Mucosa of descending colon (tissue), 3 donors: Measurements from ENCODE around the gene CHPF. TPM values are rescaled to one million over a fixed set of nuclear protein-coding genes. Genes with fewer than 3 reads are reported as not detected.

Source experiments
- ATAC-seq: fragments of 200-7000 bp; cut with Tn5 transposase; one replicate; pipeline ENCODE4 v1.9.1; 2020; ENCODE audit warnings: mild to moderate bottlenecking, moderate library complexity
- DNase-seq, 3 donors: peaks; one replicate each; pipeline ENCODE4 v3.0.0-alpha.2; 2020
- H3K36me3 ChIP-seq: fragments of 200-600 bp; one replicate; pipeline ENCODE4 v1.8.0; 2021; ENCODE audit warnings: low read depth, mild to moderate bottlenecking
- H3K4me1 ChIP-seq: fragments of 200-600 bp; one replicate; pipeline ENCODE4 v1.8.0; 2021; ENCODE audit warnings: low read depth, mild to moderate bottlenecking
- H3K4me3 ChIP-seq: fragments of 200-600 bp; one replicate; pipeline ENCODE4 v1.8.0; 2021; ENCODE audit warnings: mild to moderate bottlenecking
- H3K9me3 ChIP-seq: fragments of 200-600 bp; one replicate; pipeline ENCODE4 v1.8.0; 2021; ENCODE audit warnings: mild to moderate bottlenecking
- intact Hi-C, 2 donors: fragments of 100-400 bp; cut with DNase I in 1 of 2; cut with micrococcal nuclease in 1 of 2; formaldehyde crosslinking; loops; one replicate each; pipeline versions ENCODE4 v1.11.0 to v1.11.1; 2022; cut with DNase I, micrococcal nuclease
- total RNA-seq, 3 donors: library from RNA; stranded (reverse); fragmentation: NEBNext Ultra II Directional in 2 of 3; extraction: Animal tissue kit (Norgen Biotek cat#: 25700) in 2 of 3; gene quantifications; one replicate each; pipeline versions ENCODE4 v1.2.1 to v1.2.4, GENCODE V29; 2021 to 2023
- TF ChIP-seq, protein P1 (sequence below): fragments of 200-600 bp; IDR thresholded peaks from one replicate; pipeline ENCODE4 v1.8.0; 2022; ENCODE audit warnings: antibody characterized with exemption, mild to moderate bottlenecking
- donor health status: DM: no; HTN: no; CAD: no; lungs with moderate emphysema.
- donor health status: DM: no; HTN: no; CAD: no.
- donor health status: DM: no; HTN: yes; CAD: no.

Gene CHPF
- total RNA-seq, 3 donors from 2014 or later: 19.4 to 25.9 (median 20.5) TPM

DNA sequence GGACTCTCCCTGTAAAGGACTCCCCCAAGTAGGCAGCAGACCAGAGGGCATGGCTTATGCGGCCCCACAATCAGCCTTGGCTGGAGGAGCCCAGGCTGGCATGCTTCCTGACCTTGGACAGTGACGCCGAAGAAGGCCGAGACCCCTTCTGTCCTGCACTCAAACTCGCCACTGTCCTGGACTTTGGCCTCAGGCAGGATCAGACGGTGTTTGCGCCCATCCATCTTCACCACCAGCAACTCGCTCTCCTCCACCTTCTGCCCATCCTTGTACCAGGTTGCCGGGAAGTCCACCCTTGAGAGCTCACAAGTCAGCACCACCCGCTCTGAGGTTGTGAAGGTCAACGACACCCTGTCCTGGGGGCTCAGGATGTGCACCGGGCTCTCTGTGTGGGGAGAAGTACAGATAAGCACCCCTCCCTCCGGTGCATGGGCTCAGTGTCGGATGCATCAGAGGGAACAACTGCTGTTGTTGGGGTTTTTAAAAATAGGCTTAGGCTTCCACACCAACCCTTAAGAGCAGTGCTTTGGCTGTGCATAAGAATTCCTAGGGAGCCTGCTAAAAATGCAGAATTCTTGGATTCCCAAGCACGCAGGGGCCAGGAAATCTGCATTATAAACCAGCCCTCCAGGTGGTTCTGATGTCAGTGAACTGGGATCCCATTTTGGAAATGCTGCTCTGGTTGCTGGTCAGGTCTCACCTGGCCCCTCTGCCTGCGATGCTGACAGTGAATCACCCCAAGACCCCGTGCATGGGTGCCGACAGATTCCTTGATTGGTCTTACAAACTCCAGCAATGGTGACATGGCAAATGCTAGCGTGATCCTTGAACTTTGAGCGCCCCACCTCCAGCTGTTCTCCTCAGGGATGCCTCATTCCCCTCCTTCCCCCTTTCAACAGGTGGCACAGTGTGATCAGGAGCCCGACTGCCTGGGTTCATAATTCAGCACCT is 21.8 kb upstream of the CHPF start:
- ATAC-seq (no peak), DNase-seq (no peak)
- intact Hi-C loops: no loop called here
- peaks cover 4% of the 10 kb centered on the region for H3K4me1 ChIP-seq
- no peak overlapping the region for H3K4me3 ChIP-seq
- TF ChIP-seq, protein P1, sequence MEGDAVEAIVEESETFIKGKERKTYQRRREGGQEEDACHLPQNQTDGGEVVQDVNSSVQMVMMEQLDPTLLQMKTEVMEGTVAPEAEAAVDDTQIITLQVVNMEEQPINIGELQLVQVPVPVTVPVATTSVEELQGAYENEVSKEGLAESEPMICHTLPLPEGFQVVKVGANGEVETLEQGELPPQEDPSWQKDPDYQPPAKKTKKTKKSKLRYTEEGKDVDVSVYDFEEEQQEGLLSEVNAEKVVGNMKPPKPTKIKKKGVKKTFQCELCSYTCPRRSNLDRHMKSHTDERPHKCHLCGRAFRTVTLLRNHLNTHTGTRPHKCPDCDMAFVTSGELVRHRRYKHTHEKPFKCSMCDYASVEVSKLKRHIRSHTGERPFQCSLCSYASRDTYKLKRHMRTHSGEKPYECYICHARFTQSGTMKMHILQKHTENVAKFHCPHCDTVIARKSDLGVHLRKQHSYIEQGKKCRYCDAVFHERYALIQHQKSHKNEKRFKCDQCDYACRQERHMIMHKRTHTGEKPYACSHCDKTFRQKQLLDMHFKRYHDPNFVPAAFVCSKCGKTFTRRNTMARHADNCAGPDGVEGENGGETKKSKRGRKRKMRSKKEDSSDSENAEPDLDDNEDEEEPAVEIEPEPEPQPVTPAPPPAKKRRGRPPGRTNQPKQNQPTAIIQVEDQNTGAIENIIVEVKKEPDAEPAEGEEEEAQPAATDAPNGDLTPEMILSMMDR: no peak
- no peaks in the 10 kb centered on the region for H3K36me3 ChIP-seq
- H3K9me3 ChIP-seq: no peaks in the 10 kb centered on the region

DNA sequence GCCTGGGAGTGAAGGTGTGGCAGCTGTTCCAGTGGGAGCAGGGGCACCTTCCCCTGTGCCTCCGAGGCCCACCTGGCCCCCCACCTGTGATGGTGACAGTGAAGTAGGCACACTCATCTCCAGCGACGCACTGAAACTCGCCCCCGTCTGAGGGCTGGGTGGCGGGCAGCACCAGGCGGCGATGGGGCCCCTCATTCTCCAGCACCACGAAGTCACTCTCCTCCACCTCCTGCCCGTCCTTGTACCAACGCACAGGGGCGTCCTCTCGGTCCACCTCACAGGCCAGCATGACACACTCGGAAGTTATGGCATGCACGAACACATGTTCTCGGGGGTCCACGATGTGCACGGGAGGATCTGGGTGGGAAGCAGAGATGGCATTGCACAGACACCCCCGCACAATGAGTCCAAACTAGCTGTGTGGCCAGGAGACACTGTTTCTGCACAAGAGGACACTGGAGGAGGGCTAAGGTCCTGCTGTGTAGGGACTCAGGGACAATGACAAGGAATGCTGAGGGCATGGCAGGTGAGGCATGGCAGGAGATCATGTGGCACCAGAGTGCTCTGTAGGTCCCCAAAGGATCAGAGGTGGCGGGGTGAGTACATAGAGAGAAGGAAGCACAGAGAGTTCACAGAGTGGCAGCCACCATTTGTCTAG is 19.8 kb upstream of the CHPF start:
- Histone ChIP-seq H3K4me3 (no peak overlapping the region), H3K9me3 (no peaks in the 10 kb centered on the region), H3K4me1 (no peaks in the 10 kb centered on the region), H3K36me3 (no peaks in the 10 kb centered on the region)
- ATAC-seq (no peak), DNase-seq (no peak)
- TF ChIP-seq, protein P1: no peak
- intact Hi-C loops: no loop called here

GRCh38 chr2:219562049-219563020 is 18.7 kb upstream of the CHPF start:
- TF ChIP-seq, protein P1: no peak
- H3K9me3 ChIP-seq: no peaks in the 10 kb centered on the region
- no peak for ATAC-seq
- DNase-seq: no peak
- H3K4me3 ChIP-seq: no peak overlapping the region
- H3K4me1 ChIP-seq: no peaks in the 10 kb centered on the region
- no peaks in the 10 kb centered on the region for H3K36me3 ChIP-seq
- intact Hi-C loops: no loop called here

DNA sequence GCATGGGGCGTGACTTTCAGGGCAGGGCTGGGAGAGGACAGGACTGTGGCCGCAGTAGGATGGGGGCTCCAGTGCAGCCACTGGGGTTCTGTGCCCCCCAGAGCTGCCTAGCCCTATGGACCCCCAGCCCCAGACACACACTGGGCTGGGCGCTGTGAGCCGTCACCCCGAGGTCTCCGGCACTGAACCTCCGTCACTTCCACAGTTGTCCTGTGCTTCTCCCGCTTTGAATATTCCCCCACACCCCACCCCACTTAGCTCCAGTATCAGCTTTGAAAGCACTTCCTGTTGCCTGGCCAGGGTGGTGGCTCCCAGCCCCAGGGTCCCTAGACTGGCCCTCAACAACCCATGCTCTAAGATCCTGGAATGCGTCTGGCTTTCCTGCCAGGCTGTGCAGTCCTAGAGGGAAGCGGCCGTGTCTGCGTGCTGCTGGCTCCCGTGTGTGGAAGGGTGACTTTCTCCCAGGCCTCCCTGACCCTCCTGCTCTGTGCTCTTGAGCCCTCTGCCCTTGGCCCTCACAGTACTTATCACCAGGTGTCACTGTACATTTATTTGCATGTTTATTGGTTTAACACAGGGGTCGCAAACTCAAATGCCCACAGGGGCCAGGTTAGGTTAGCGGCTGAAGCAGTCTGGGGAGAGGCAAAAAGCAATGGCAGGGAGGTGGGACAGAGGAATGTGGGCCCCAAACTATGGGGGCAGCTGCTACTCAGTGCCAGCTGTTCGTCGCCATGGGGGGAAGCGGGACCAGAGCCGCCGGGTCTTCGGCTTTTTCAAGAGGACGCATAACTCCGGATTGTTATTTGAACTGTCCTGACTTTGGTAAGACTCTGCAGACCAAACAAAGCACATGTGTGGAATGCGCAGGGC is 17.8 kb upstream of the CHPF start:
- Histone ChIP-seq H3K36me3 (no peaks in the 10 kb centered on the region), H3K9me3 (no peaks in the 10 kb centered on the region), H3K4me3 (no peak overlapping the region), H3K4me1 (no peaks in the 10 kb centered on the region)
- intact Hi-C loops: no loop called here
- TF ChIP-seq, protein P1: no peak
- ATAC-seq (no peak), DNase-seq (no peak)

GRCh38 chr2:219560893-219561178 is 17.2 kb upstream of the CHPF start:
- Histone ChIP-seq H3K9me3 (no peaks in the 10 kb centered on the region), H3K4me1 (no peaks in the 10 kb centered on the region), H3K36me3 (no peaks in the 10 kb centered on the region), H3K4me3 (no peak overlapping the region)
- TF ChIP-seq, protein P1: no peak
- no peak for ATAC-seq
- intact Hi-C loops: no loop called here
- no peak for DNase-seq
